Aorta (tissue), 5 donors: ENCODE results near the gene CD200R1L. TPM values are rescaled to one million over a fixed set of nuclear protein-coding genes. Genes with fewer than 3 reads are reported as not detected.

Source experiments
- ATAC-seq: fragments of 200-7000 bp; cut with Tn5 transposase; one replicate; pipeline ENCODE4 v1.9.1; 2022; ENCODE audit warnings: moderate library complexity; ENCODE audit not compliant: low FRiP score
- DNase-seq, 2 donors: peaks; one replicate each; pipeline ENCODE4 v3.0.0-alpha.2; 2020
- H3K27ac ChIP-seq, 2 donors: one replicate each; pipeline ENCODE4 v1.5.1; 2013; ENCODE audit warnings: low read length in 2 of 2, mild to moderate bottlenecking in 2 of 2, moderate library complexity in 2 of 2, control low read depth in 1 of 2, inconsistent platforms in 1 of 2, low read depth in 1 of 2
- H3K27me3 ChIP-seq, 2 donors: one replicate each; pipeline ENCODE4 v1.6.1; 2013; ENCODE audit warnings: control low read depth in 1 of 2, low read length in 1 of 2, mild to moderate bottlenecking in 1 of 2, moderate library complexity in 1 of 2; ENCODE audit not compliant: insufficient read depth in 2 of 2, control insufficient read depth in 1 of 2
- H3K36me3 ChIP-seq, 2 donors: one replicate each; pipeline ENCODE4 v1.6.1; 2013; ENCODE audit warnings: control low read depth in 1 of 2, low read length in 1 of 2, mild to moderate bottlenecking in 1 of 2; ENCODE audit not compliant: insufficient read depth in 2 of 2, control insufficient read depth in 1 of 2
- H3K4me1 ChIP-seq, 2 donors: one replicate each; pipeline ENCODE4 v1.6.1; 2013; ENCODE audit warnings: low read length in 2 of 2, control low read depth in 1 of 2, mild to moderate bottlenecking in 1 of 2, moderate library complexity in 1 of 2; ENCODE audit not compliant: insufficient read depth in 2 of 2, control insufficient read depth in 1 of 2
- H3K4me3 ChIP-seq, 2 donors: one replicate each; pipeline ENCODE4 v1.5.1; 2013; ENCODE audit warnings: low read length in 2 of 2, control low read depth in 1 of 2, mild to moderate bottlenecking in 1 of 2
- H3K9me3 ChIP-seq: one replicate; pipeline ENCODE4 v1.6.1; 2013; ENCODE audit warnings: mild to moderate bottlenecking, low read length; ENCODE audit not compliant: control insufficient read depth
- WGBS, 2 donors: extraction: QIAGEN DNeasy Blood & Tissue Kit; methylation state at CpG; one replicate each; pipeline ENCODE4 v1.1.7; 2013; 5-methylcytosine and 5-hydroxymethylcytosine counted together
- intact Hi-C, 2 donors: fragments of 100-400 bp; cut with DNase I; formaldehyde crosslinking; loops; one replicate each; pipeline versions ENCODE4 v1.14.2 to v1.15.0; 2022
- polyA plus RNA-seq, 2 donors: library from polyadenylated mRNA; stranded (reverse); fragments of 200-250 nt; gene quantifications; one replicate each; pipeline ENCODE4 v1.2.3, GENCODE V29; 2013
- total RNA-seq, 2 donors: library from RNA; stranded (reverse); fragmentation: NEBNext Ultra II Directional; extraction: Animal tissue kit (Norgen Biotek cat#: 25700); gene quantifications; one replicate each; pipeline ENCODE4 v1.2.1, GENCODE V29; 2021
- donor health status: healthy with polysubstance abuse.
- donor health status: Bipolar disorder and iron deficiency.
- donor health status: DM: no; HTN: no; CAD: no.
- donor health status: DM: no; HTN: no; CAD: no.
- donor health status: DM: yes; HTN: yes; CAD: no.

The CD200R1L gene
- total and polyA plus RNA-seq, 4 donors: not detected

GRCh38 chr3:112769286-112769978, 77.2 kb downstream of the CD200R1L start:
- H3K9me3 ChIP-seq: no peaks in the 10 kb centered on the region
- no peaks in the 10 kb centered on the region for H3K4me1 ChIP-seq
- no peaks in the 10 kb centered on the region for H3K36me3 ChIP-seq
- ATAC-seq (no peak), DNase-seq (no peak)
- no peaks in the 10 kb centered on the region for H3K27me3 ChIP-seq
- no peak overlapping the region for H3K27ac ChIP-seq
- intact Hi-C loops: no loop called here
- H3K4me3 ChIP-seq: no peak overlapping the region
- 96 to 97% methylated on average over 1 of the region's 1 CpG for WGBS, 2 donors

GRCh38 chr3:112767777-112768176, 78.9 kb downstream of the CD200R1L start:
- ATAC-seq (no peak), DNase-seq (no peak)
- 59 to 65% methylated on average over 2 of the region's 2 CpGs for WGBS, 2 donors
- H3K27me3 ChIP-seq: no peaks in the 10 kb centered on the region
- no peaks in the 10 kb centered on the region for H3K4me1 ChIP-seq
- no peak overlapping the region for H3K4me3 ChIP-seq
- intact Hi-C loops: no loop called here
- no peaks in the 10 kb centered on the region for H3K9me3 ChIP-seq
- H3K36me3 ChIP-seq: no peaks in the 10 kb centered on the region
- no peak overlapping the region for H3K27ac ChIP-seq

- WGBS, 2 donors: 87 to 89% methylated on average over 2 of the region's 2 CpGs
- no peak for ATAC-seq
- no peaks in the 10 kb centered on the region for H3K27me3 ChIP-seq
- no peaks in the 10 kb centered on the region for H3K9me3 ChIP-seq
- DNase-seq: no peak
- no peaks in the 10 kb centered on the region for H3K36me3 ChIP-seq
- intact Hi-C loops: no loop called here
- no peak overlapping the region for H3K27ac ChIP-seq
- no peaks in the 10 kb centered on the region for H3K4me1 ChIP-seq
- no peak overlapping the region for H3K4me3 ChIP-seq
Observed at GRCh38 chr3:112767177-112767576, 79.5 kb downstream of the CD200R1L start.

Other genes with a start within 250 kb of the CD200R1L start
- gene CCDC80, start 205.7 kb downstream of the CD200R1L start, total RNA-seq: 1,000 to 10,000 TPM in 1 of 2 donors, 100 to 1,000 TPM in 1; 241 to 1,615 TPM
- 10 to 100 TPM; 64.5 to 99.8 TPM for gene CCDC80, start 205.7 kb downstream of the CD200R1L start, polyA plus RNA-seq
- 1 to 10 TPM; 3.0 to 6.5 TPM for gene CD200R1, start 128.2 kb upstream of the CD200R1L start, total RNA-seq
- gene CD200R1, start 128.2 kb upstream of the CD200R1L start, polyA plus RNA-seq: under 1 TPM; 0.18 to 0.50 TPM
- gene GTPBP8, start 144.1 kb upstream of the CD200R1L start, total RNA-seq: 10 to 100 TPM; 14.2 to 15.5 TPM
- 10 to 100 TPM; 14.1 to 14.3 TPM for gene GTPBP8, start 144.1 kb upstream of the CD200R1L start, polyA plus RNA-seq